ENCODE measurements around the gene NDE1.
"Not testable (repeated sequence)": the region's sequence is repeated elsewhere in the genome, so short reads cannot be mapped to it uniquely, and the experiment has no call there.

The NDE1 gene

GRCh38 chr16:15653227-15653626 is 3.2 kb downstream of the NDE1 start:
- no peak for DNase-seq

DNA sequence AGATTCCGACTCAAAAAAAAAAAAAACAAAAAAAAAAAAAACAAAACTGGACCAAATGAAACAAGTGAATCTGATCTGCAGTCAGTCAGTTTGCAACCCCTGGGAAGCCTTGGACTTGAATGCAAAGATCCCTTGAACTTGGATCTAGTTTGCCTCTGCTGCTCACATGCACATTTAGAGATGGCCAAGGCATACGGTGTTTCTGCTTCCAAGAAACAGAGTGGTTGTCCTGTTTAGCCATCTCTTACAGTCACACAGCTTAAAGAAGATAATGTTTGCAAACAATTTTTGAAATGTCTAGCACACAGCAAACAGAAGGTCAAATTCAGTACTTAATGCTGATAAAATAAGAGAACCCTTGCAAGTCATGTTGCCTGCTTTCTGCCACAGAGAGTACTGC is 4.5 kb downstream of the NDE1 start:
- no peak for DNase-seq

- not testable (repeated sequence) for DNase-seq
Observed at GRCh38 chr16:15655561-15655960, 5.5 kb downstream of the NDE1 start.

GRCh38 chr16:15658149-15658548 is 8.1 kb downstream of the NDE1 start:
- DNase-seq = no peak

- DNase-seq = no peak
Observed at GRCh38 chr16:15658556-15658955, 8.5 kb downstream of the NDE1 start.

DNA sequence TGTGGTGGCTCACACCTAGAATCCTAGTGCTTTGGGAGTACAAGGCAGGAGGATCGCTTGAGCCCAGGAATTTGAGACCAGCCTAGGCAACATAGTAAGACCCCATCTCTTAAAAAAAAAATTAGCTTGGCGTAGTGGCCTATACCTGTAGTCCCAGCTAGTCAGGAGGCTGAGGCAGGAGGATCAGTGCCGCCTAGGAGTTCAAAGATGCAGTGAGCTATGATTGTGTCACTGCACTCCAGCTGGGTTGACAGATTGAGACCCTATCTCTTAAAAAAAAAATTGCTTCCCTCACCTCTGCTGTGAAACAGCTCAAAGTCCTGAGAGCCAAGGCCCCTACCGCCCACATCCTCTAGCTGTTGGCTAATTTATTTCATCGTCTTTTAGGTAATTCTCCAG is 10.2 kb downstream of the NDE1 start:
- no peak for DNase-seq

GRCh38 chr16:15665107-15665506 is 15.1 kb downstream of the NDE1 start:
- DNase-seq = no peak

DNA sequence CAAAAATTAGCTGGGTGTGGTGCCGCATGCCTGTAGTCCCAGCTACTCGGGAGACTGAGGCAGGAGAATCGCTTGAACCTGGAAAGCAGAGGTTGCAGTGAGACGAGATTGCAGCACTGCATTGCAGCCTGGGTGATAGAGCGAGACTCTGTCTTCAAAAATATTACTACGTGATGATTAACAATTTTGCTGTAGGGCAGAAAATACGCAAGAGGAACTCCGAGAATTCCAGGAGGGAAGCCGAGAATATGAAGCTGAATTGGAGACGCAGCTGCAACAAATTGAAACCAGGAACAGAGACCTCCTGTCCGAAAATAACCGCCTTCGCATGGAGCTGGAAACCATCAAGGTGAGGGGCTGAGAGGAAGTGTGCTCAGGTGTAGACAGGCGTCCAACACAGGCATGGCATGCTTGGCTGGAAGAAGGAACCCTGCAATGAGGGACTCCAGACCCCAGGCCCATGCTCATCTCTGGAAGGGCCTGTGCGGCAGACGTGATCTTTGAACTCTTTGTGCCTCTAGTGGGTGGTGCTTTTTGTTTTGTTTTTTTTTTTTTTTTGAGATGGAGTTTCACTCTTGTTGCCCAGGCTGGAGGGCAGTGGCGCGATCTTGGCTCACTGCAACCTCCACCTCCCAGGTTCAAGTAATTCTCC is 17.2 kb downstream of the NDE1 start:
- DNase-seq = no peak

DNA sequence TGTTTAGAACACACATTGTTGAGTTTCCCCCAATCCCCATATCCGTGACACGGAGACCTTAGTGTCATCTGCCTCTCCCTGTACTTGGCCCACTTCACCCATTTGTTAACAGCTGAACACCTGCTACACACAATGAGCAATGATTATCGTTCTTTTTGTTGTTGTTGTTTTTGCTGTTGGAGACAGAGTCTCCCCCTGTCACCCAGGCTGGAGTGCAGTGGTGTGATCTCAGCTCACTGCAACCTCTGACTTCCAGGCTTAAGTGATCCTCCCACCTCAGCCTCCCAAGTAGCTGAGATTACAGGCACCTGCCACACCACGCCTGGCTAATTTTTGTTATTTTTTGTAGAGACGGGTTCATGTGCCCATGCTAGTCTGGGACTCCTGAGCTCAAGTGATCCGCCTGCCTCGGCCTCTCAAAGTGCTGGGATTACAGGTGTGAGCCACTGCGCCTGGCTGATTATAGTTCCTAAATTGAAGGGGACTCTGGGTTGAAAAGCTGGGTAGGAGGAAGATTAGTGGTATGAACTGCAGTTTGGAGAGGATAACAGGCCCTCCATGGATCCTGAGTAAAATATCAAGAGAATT is 21.6 kb downstream of the NDE1 start:
- no peak for DNase-seq

- DNase-seq = not testable (repeated sequence)
Observed at GRCh38 chr16:15672127-15672513, 22.1 kb downstream of the NDE1 start.

DNA sequence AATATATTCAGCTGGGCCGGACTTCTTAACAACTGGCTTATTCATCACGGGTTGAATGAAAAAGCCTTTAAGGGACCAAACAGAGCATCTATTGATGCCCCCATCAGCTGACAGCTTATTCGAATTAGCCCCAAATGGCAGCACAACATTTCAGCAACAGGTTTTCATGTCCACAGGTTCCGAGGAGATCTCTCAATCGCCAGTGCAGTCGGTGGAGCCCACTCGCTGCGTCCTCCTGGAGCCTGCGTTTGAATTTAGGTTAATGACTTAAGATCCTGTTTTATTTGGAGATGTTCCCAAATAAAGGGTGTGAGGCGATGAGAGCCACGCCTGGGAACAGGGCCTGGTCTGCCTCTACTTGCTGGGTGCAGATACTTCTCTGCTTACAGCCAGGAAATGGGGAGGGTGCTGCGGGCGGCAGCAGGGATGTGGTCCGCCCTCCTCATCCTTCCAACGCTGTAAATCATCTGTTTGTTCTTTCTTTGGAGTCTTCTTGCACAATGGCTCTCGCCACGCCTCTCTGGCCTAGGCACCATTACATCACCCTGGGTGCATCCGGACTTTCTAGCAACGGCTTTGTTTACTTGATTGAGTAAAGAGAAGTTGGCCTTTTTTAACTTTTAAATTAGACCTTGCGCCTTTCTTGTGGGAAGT is 22.6 kb downstream of the NDE1 start:
- DNase-seq = peak; percentile 95

DNA sequence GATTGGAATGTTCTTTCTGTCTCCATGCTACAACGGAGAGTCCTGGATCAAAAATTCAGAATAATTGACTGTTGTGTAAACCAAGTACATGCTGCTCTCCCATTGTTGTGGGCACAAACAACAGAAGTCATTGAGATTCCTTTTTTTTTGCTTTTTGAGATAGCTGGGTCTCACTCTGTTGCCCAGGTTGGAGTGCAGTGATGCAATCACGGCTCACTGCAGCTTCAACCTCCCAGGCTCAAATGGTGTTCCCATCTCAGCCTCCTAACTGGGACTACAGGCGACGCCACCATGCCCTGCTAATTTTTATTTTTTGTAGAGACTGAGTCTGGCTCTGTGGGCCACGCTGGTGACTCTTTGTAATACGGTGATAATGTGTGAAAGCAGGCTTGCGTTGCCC is 24.5 kb downstream of the NDE1 start:
- DNase-seq = no peak

GRCh38 chr16:15676506-15676905 is 26.5 kb downstream of the NDE1 start:
- no peak for DNase-seq

- DNase-seq = no peak
Observed at GRCh38 chr16:15677447-15677846, 27.4 kb downstream of the NDE1 start.

DNA sequence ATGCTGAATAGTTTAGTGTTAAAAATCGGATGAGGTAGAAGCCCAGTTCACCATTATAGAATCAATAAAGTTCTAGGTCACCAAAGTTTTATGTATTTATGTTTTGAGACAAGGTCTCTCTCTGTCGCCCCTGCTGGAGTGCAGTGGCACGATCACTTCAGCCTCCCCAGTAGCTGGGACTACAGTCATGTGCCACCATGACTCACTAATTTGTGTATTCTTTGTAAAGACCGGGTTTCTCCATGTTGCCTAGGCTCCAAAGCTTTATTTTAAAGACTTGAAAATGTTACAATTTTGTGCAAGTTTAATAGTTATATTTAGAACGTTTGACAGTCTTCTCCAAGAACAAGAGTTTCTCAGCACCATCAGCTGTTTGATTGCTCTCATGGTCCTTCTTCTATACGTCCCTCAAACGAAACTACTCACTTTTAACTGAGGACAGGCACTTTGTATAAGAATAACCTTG is 32.1 kb downstream of the NDE1 start:
- DNase-seq = peak; percentile 89

DNA sequence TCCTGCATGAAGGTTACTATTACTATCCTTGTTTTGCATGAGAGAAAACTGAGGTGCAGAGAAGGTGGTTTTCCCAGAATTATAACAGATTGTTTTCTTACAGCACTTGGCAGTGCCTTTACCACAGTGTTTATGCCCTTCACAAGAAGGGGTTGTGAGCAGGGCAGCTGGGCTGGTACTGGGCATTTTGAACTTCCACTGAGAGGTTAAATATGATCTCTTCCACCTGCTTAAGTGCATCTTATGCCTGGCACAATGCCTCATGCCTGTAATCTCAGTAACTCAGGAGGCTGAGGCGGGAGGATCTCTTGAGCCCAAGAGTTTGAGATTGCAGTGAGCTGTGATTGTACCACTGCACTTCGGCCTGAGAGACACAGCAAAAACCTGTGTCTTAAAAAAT is 36.2 kb downstream of the NDE1 start:
- no peak for DNase-seq

GRCh38 chr16:15689290-15689689 is 39.2 kb downstream of the NDE1 start:
- no peak for DNase-seq

- no peak for DNase-seq
Observed at GRCh38 chr16:15690296-15690695, 40.3 kb downstream of the NDE1 start.

- DNase-seq = no peak
Observed at GRCh38 chr16:15691046-15691445, 41.0 kb downstream of the NDE1 start.

DNA sequence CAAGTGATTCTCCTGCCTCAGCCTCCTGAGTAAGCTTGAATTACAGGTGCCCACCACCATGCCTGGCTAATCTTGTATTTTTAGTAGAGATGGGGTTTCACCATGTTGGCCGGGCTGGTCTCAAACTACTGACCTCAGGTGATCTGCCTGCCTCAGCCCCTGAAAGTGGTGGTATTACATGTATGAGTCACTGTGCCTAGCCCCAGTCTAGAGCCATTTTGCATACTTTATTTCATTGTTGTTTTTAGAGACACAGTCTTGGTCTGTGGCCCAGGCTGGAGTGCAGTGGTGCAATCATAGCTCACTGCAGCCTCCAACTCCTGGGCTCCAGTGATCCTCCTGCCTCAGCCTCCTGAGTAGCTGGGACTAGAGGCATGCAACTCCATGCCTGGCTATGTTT is 42.5 kb downstream of the NDE1 start:
- DNase-seq = not testable (repeated sequence)

DNA sequence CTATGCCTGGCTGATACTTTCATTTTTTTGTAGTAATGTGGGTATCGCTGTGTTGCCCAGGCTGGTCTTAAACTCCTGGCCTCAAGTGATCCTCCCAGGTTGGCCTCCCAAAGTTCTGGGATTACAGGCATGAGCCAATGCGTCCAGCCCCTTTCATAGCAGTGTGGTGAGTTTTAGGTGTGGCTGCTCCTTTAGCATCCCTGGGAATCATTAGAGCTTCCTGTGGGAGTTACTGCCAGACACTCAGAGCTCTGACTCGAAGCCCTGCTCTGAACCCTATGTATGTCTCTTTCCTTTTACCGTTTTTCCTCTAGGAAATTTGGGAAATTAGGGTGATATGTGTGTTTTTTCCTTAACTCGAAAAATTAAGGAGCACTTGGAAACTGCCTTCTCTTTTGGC is 44.5 kb downstream of the NDE1 start:
- no peak for DNase-seq

DNA sequence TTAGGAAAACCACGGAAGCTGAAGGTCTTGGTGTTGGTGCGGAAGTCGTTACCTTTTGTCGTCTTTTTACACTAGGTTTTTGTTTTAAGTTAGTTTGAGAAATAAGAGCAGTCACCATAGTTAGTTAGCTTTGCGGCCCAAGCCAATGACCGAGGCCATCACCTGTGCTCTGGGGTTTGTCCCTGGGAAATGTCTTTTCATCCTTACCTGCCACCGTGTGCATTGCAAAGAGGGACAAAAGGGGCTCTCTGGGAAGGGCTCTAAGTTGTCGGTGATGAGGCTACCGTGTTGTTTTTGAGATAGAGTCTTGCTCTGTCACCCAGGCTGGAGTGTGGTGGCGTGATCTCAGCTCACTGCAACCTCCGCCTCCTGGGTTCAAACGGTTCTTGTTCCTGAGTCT is 49.8 kb downstream of the NDE1 start:
- no peak for DNase-seq

GRCh38 chr16:15701367-15701766 is 51.3 kb downstream of the NDE1 start:
- no peak for DNase-seq
